Inferior parietal cortex (tissue), 1 donor: Measurements from ENCODE around the gene LDB2.
"Not testable (repeated sequence)": the region's sequence is repeated elsewhere in the genome, so short reads cannot be mapped to it uniquely, and the experiment has no call there.

Source experiments
- DNase-seq: peaks from one replicate; pipeline ENCODE4 v3.0.0-alpha.2; 2016; ENCODE audit errors: extremely low spot score

Gene LDB2

GRCh38 chr4:16897991-16898827 lies at the start of gene LDB2:
TSS of gene LDB2 (minus strand) at chr4:16898645.
- no peak for DNase-seq

GRCh38 chr4:16942491-16942890 lies 44.0 kb upstream of the LDB2 start:
- DNase-seq: no peak

DNA sequence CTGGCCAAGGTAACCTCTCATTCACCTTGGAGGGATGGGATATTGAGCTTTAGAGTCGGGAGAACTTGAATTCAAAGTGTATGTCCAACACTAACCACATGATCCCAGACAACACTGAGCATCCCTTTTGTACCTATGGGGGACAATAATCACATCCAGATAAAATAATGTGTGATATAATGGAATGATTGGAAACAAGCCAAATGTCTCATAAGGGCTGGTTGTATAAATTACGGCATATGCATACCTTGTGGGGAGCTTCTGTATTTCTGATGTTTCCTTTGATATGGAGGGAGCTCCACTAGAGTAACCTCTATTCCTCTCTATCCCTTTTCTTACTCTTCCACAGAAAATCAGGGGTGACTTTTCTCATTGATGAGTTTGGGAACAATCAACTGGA lies 40.7 kb upstream of the LDB2 start:
- DNase-seq: no peak

GRCh38 chr4:16938512-16939040 lies 40.1 kb upstream of the LDB2 start:
- DNase-seq: no peak

DNA sequence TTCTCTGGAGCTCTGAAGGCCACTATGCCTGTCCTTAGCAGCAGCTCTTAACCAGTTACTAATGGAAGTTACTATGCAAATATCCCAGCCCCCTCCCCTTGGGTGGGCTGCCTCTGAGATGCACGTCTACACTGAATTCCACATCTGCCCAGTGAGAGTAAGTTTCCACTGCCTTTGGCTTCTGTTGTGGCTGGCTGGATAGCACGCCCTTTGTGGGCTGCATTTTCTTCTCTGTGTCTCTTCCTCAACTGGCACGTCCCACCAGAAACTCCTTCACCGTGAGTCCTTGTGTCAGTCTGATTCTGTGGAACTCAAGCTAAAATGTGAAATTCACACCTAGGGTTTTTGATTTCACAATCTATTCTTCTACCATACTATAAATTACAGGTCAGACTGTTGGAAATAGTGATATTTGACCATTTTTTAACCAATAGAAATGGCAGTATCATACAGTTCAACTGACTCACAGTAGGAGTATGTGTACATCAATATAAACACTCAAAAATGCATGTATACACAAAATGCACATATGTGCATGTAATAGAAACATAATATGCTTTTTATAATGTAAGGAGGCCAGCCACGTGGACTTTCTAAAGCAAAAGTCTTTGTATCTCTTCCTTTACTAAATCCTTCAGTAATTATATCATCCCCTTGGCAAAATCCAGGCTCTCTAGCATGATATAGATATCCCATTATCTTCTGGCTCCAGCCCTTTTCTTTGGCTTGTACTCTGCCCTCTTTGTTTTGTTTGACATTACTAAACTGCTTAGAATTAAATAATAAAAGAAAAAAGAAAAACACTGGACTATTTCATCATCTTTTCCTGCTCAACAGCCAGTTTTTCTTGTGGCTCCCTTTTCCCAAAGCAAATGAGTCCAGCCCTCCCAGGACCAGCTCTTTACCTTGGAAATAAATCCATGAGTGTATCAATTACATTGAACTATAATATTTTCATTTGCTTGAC lies 33.2 kb upstream of the LDB2 start:
- no peak for DNase-seq

DNA sequence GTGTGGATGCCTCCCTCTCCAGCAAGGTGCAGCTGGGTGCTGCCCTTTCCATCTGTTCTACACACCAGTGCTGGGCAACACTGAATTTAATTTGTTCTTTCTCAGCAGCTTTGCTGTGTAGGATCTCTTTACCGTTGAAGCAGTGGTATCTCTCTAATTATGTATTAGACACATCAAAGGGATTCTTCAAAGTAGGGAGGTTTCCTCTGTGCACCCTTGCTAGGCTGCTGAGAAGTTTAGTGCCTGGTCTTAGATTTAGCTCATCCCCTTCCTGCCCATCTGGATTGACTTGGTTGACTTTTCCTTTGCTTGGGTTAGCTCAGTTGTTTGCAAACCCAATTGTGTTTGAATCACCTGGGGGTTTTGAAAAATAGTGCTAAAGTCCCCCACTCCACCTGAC lies 27.8 kb upstream of the LDB2 start:
- DNase-seq: no peak

DNA sequence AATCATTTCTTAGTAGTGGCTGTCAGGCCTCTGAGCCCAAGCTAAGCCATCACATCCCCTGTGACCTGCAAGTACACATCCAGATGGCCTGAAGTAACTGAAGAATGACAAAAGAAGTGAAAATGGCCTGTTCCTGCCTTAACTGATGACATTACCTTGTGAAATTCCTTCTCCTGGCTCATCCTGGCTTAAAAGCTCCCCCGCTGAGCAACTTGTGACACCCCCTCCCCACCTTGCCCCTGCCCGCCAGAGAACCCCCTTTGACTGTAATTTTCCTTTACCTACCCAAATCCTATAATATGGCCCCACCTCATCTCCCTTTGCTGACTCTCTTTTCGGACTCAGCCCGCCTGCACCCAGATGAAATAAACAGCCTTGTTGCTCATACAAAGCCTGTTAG lies 20.3 kb upstream of the LDB2 start:
- DNase-seq: not testable (repeated sequence)

DNA sequence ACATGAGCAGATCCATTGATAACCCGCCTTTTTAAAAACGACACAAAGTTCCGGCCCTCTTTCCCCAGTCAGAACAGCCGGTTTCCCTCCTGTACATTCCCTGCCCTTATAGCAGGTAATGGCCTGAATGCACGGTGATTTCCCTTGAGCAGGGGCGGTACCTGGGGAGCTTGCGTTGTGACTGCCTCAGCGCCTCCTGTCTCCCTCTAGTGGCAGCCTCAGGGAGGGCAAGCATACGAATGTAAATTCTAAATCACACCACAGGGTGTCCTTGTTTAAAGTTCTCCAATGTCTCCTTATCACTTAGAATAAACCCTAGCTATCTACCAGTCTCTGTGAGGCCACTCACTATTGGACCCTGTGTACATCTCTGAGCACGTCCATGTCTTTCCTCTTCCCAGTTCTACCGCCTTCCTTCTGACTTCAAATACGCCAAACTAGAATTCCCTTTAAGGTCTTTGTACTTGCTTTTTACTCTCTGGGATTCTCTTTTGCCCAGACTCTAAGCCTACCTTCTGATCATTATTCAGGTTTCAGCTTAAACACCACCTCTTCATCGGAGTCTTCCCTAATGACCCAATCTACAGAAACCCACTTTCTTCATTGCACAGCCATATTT lies 18.4 kb upstream of the LDB2 start:
- DNase-seq: no peak

DNA sequence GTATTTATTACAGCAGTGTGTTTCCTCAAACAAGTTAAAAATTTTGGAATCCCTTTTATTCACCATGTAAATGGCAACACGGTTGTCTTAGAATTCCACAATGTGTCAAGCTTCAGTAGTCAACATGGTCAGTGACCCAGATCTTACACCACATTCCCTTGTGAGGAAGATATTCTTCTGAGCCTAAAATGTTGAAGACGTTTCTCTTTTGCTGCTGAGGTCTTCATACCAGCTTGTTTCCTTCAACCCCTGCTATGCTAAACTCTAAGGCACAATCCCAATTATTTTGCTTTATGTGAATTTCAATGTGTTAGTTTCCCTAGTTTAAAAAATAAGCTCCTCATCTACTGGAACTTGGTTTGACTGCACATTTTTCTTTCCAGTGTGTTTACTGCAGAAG lies 17.6 kb upstream of the LDB2 start:
- DNase-seq: no peak

- peak; percentile 8 for DNase-seq
These were observed 15.8 kb upstream of the LDB2 start for GRCh38 chr4:16914208-16914607.

GRCh38 chr4:16912896-16913295 lies 14.5 kb upstream of the LDB2 start:
- no peak for DNase-seq

DNA sequence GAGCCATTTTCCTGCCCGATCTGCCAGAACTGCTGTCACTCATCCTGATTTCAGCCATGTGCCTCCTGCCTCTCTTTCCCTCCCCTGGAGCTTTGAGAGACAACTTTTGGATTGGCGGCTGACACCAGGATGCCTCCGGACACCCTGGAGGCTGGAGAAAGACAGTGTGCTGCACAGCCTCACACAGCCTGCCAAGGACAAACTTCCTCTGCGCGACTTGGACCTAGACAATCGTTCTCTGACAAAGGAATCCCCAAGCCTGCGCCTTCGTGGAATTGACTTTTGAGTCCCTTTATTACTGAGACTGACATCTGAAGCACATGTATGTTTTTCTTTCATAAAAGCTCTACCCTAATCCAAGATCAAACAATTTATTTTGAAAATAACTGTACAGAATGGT lies 10.8 kb upstream of the LDB2 start:
- DNase-seq: no peak

DNA sequence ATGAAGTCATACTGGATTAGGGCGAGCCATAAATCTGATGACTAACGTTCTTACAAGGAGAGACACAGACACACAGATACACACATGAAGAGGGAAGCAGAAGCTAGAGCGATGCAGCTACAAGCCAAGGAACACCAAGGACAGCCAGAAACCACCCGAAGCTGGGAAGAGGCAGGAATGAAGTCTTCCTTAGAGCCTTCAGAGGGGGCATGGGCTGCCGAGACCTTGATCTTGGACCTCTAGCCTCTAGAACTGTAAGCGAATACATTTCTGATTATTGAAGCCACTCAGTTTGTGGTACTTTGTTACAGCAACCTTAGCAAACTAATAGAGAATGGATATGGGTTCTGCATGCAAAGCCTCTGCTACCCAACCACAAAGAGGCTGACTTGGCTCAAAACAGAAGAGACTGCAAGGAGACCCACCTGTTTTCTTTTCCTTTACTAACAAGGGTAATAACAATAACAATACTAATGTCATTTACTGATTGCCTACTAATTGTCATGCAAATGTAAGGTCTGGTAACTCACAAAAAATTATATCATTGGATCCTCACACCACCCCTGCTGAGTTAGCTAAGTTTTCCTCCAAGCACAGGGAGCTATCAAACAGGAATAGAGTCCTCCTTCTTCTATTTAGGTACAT lies 10.1 kb upstream of the LDB2 start:
- no peak for DNase-seq

DNA sequence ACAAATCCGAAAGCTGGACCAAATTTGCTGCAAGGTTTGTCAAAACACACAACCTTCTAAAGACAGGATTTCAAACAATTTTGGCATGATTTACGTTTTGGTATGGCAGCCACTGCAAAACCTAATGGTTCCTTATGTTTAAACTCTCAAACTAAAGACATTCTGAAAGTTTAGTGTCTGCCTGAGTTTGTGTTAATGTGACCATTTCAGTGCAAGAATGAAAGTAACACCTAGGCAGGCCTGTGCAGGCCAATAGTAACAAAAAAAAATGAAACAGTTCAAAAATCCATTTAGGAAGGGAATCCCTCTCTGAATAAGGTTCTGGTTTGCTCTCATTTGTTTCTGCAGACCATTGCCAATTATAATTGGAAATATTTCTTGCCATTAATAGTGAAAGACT lies 1.9 kb upstream of the LDB2 start:
- no peak for DNase-seq

- no peak for DNase-seq
These were observed 1.3 kb downstream of the LDB2 start for GRCh38 chr4:16896881-16897750.

DNA sequence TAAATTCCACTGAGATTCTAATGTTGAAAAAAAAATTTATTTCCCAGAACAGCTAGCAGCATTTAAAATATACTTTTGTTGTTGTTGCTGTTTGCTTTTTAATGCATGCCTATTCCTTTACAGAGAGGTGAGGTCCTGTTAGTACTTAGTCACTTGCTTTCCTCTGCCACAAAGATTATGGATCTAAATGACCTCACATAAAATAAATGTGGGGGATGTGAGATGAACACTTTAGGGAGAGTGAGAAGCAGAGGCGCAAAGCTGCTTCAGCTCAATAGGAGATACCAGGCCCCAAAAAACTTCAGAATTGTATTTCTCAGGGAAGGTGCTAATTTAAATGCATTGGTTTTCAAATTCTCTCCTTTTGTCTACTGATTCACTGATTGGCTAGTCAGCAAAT lies 4.0 kb downstream of the LDB2 start:
- no peak for DNase-seq

DNA sequence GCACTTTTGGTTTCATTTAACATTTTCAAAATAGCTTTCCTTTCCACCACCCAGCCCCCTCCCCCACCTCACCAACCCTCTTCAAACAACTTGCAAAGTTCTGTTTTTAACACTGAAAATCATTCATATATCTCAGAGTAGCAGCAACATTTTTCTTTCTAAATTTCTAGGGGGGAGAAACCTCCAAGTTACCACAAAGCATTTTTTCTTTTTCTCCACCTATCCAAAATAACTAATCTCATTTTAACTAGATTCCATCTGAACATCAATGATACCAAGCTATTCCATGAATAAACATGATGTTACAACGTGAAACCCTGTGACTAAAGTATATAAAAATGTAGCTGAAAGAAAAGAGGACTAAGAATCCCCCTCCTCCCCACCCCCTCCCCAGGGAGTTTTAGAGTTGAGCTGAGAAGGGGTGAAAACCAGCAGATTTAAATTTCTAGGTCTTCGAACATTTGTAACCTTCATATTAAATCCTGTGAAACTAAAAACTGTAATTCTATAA lies 5.2 kb downstream of the LDB2 start:
- DNase-seq: no peak

DNA sequence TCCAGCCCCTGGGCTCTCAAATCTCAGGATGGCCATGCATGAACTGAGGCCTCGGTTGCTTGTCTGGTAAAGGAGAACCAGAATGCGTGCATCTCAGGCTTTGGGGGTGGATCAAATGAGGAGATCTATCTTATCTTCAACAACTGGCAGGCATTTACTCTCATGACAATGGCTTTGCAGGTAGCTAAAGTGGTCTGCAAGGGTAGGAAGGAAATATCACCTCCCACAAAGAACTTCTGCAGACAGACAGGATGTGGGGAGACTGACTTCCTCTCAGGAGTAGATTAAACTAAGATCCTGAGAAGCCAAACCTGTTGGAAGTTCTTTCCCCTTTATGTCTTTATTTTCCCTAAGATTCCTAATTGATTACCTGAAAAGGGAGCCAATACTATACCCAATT lies 7.8 kb downstream of the LDB2 start:
- no peak for DNase-seq

DNA sequence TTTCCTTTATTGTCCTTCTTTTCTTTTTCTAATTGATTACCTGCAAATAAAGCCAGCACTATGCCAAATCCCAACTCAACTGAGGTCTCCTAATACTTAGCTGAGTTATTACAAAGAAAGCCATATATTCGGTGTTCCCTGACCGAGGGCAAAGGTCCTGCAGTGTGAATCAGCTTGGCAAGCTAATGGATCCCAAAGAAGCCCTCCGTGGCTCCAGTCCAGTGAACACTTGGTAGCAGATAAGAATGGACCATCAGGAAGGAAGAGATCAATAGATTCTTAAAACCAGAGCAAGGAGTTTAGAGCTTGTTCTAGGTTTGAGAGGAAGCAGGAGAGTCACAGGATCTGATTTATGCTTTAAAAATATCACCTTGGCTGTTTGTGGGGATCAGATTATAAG lies 8.5 kb downstream of the LDB2 start:
- DNase-seq: no peak

GRCh38 chr4:16887887-16888286 lies 10.6 kb downstream of the LDB2 start:
- DNase-seq: no peak
